Measurements from ENCODE around the gene PPP1R27. TPM values are rescaled to one million over a fixed set of nuclear protein-coding genes. Genes with fewer than 3 reads are reported as not detected.

PPP1R27 gene
- total and polyA plus RNA-seq, 9 of the 15 experiments (the other 6 are each of a cell fraction or from before 2014, with no cell fraction given), result 0.29 to 6.9 (median 1.5) TPM; not detected in 2

DNA sequence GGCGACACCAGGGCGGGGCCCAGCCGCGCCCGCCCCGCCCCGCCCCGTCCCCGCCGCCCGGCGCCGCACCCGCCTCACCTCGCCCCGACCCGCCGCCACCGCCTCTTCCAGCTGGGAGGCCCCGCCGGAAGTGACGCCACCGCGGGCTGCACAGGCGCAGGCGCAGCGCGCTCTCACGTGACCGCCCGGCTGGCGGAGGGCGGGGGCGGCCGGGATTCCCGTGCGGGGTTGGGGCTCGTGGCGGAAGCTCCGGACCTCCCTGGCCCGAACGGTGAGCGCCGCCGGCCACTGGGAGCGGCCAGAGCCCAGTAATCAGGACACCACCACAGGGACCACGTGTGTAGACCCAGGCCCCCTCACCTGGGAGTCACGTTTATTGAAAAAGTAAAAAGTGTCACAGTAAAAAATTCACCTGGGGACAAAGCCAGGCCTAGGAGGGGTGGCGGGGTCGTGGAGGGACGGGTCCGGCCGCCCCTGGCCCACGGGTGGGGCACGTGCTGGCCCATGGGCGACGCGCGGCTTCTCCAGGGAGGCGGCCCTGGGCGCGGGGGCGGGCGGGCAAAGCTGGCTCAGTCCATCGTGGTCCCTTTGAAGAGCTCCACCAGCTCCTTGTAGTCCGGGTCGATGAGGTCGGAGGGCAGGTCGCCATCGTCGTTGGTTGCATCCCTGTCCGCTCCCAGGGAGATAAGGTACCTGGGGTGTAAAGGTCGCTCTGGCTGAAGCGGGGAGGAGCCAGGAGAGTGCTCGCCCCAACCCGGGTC is 1.5 kb downstream of the PPP1R27 start, which contains the start of gene MCRIP1 (continued):
- no peak for TF ChIP-seq SMAD1 (IDR thresholded peaks at IDR 0.05; ENCODE audit: low read depth, low read length, partially characterized antibody)
- TF ChIP-seq KDM4B (IDR thresholded peaks at IDR 0.05; ENCODE audit: borderline replicate concordance in 2 of 2, low read depth in 1 of 2), result no peak
- no peak for TF ChIP-seq ZNF407 (IDR thresholded peaks at IDR 0.05; ENCODE audit: low read depth)
- TF ChIP-seq TRIM28 (IDR thresholded peaks at IDR 0.05), result no peak
- TF ChIP-seq, protein P1, sequence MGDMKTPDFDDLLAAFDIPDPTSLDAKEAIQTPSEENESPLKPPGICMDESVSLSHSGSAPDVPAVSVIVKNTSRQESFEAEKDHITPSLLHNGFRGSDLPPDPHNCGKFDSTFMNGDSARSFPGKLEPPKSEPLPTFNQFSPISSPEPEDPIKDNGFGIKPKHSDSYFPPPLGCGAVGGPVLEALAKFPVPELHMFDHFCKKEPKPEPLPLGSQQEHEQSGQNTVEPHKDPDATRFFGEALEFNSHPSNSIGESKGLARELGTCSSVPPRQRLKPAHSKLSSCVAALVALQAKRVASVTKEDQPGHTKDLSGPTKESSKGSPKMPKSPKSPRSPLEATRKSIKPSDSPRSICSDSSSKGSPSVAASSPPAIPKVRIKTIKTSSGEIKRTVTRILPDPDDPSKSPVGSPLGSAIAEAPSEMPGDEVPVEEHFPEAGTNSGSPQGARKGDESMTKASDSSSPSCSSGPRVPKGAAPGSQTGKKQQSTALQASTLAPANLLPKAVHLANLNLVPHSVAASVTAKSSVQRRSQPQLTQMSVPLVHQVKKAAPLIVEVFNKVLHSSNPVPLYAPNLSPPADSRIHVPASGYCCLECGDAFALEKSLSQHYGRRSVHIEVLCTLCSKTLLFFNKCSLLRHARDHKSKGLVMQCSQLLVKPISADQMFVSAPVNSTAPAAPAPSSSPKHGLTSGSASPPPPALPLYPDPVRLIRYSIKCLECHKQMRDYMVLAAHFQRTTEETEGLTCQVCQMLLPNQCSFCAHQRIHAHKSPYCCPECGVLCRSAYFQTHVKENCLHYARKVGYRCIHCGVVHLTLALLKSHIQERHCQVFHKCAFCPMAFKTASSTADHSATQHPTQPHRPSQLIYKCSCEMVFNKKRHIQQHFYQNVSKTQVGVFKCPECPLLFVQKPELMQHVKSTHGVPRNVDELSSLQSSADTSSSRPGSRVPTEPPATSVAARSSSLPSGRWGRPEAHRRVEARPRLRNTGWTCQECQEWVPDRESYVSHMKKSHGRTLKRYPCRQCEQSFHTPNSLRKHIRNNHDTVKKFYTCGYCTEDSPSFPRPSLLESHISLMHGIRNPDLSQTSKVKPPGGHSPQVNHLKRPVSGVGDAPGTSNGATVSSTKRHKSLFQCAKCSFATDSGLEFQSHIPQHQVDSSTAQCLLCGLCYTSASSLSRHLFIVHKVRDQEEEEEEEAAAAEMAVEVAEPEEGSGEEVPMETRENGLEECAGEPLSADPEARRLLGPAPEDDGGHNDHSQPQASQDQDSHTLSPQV (IDR thresholded peaks at IDR 0.05), result peak; percentile 94
- TF ChIP-seq ZNF644 (tag; IDR thresholded peaks at IDR 0.05; ENCODE audit: low read depth), result no peak; the same call in 1 of the 2 replicates
- TF ChIP-seq CHD2 (IDR thresholded peaks at IDR 0.05; ENCODE audit: low read depth, low read length), result peak; percentile 75
- no peak for TF ChIP-seq NFXL1 (CRISPR knock-in tag; IDR thresholded peaks at IDR 0.05)
- TF ChIP-seq GABPB2 (CRISPR knock-in tag; conservative IDR thresholded peaks at IDR 0.05), result no peak
- peak; percentile 94 for TF ChIP-seq GABPB1 (CRISPR knock-in tag; IDR thresholded peaks at IDR 0.05)
- no peak for TF ChIP-seq IFI16 (CRISPR knock-in tag; IDR thresholded peaks at IDR 0.05)
- TF ChIP-seq MXI1 (IDR thresholded peaks at IDR 0.05; ENCODE audit: low read depth, low read length), result peak; percentile 57; the same call in 1 of the 2 replicates
- 0 out of 2 replicates have a peak, but pooled peaks have one; percentile 9 for TF ChIP-seq ARID1B (IDR thresholded peaks at IDR 0.05)
